ENCODE measurements around the gene CAMK2B. TPM values are rescaled to one million over a fixed set of nuclear protein-coding genes. Genes with fewer than 3 reads are reported as not detected.
A peak's percentile ranks its signal among the peaks of the same experiment; 100 is the strongest.

Gene CAMK2B
- total RNA-seq, 1 donor from 2014 or later = 0.23 TPM

DNA sequence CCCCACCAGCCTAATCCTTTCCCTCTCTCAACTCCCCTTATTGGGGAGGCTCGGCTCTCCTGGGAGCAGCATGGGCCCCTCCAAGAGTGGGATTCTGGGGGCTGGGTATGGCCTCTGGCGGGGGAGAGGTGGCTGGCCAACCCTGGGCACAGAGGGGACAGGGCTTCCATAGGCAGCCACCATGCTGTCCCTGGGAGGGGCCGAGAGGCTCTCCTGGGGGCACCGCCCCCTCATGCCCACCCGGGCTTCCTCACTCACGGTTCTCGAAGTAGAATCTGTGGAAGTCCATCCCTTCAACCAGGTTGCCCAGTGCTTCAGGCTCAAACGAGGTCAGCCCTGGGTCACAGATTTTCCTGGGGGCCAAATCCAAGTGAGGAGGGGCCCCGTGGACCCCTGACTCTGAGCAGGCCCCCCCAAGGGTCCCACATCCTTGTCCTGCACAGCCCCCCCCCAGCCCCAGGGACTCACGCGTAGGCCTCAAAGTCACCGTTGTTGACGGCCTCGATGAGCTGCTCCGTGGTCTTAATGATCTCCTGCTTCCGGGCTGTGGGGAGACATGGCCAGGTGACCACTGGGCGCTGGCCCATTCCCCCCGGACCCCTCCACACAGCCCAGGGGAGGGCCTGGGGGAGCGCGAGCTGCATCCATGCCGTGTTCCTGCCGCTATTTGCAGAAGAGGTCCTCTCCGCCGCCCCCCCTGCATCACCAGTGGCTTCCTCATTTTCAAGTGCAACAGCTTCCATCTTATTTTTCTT is 104.9 kb downstream of the CAMK2B start:
- peaks cover 13% of the 10 kb centered on the region for H3K4me1 Mint-ChIP-seq (ENCODE audit: unreplicated experiment)

DNA sequence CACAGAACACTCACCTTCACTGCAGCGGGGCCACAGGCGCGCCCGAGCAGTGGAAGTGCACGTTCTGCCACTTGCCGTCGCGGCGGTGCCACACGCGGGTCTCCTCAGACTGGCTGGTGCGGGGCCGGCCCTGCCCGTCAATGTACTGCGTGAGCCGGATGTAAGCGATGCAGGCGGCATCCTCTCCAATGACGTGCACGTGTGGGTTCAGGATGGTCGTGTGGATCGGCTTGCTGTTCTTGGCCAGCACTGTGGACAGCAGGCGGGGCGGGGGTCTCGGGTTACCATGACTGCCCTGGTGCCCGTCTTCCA is 105.4 kb downstream of the CAMK2B start:
- H3K4me3 Mint-ChIP-seq (ENCODE audit: unreplicated experiment) = no peak overlapping the region
- H3K4me1 Mint-ChIP-seq (ENCODE audit: unreplicated experiment) = peaks cover 13% of the 10 kb centered on the region
- H3K9me3 Mint-ChIP-seq (ENCODE audit: unreplicated experiment) = no peaks in the 10 kb centered on the region
- no peak overlapping the region for H3K27ac Mint-ChIP-seq (ENCODE audit: unreplicated experiment)
- peaks cover 1% of the 10 kb centered on the region for H3K27me3 Mint-ChIP-seq (ENCODE audit: unreplicated experiment)
- H3K36me3 Mint-ChIP-seq (ENCODE audit: low read depth, unreplicated experiment) = no peaks in the 10 kb centered on the region
- TF ChIP-seq, protein P1, sequence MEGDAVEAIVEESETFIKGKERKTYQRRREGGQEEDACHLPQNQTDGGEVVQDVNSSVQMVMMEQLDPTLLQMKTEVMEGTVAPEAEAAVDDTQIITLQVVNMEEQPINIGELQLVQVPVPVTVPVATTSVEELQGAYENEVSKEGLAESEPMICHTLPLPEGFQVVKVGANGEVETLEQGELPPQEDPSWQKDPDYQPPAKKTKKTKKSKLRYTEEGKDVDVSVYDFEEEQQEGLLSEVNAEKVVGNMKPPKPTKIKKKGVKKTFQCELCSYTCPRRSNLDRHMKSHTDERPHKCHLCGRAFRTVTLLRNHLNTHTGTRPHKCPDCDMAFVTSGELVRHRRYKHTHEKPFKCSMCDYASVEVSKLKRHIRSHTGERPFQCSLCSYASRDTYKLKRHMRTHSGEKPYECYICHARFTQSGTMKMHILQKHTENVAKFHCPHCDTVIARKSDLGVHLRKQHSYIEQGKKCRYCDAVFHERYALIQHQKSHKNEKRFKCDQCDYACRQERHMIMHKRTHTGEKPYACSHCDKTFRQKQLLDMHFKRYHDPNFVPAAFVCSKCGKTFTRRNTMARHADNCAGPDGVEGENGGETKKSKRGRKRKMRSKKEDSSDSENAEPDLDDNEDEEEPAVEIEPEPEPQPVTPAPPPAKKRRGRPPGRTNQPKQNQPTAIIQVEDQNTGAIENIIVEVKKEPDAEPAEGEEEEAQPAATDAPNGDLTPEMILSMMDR (IDR thresholded peaks at IDR 0.05; ENCODE audit: unreplicated experiment) = no peak
- DNase-seq (ENCODE audit: low spot score) = peak; percentile 3

More for the DNA sequence above, 104.9 kb downstream of the CAMK2B start:
- Mint-ChIP-seq H3K9me3 (ENCODE audit: unreplicated experiment) (no peaks in the 10 kb centered on the region), H3K36me3 (ENCODE audit: low read depth, unreplicated experiment) (no peaks in the 10 kb centered on the region), H3K27ac (ENCODE audit: unreplicated experiment) (no peak overlapping the region), H3K27me3 (ENCODE audit: unreplicated experiment) (peaks cover 1% of the 10 kb centered on the region), H3K4me3 (ENCODE audit: unreplicated experiment) (no peak overlapping the region)
- TF ChIP-seq, protein P1 (IDR thresholded peaks at IDR 0.05; ENCODE audit: unreplicated experiment) = no peak
- DNase-seq (ENCODE audit: low spot score) = no peak

DNA sequence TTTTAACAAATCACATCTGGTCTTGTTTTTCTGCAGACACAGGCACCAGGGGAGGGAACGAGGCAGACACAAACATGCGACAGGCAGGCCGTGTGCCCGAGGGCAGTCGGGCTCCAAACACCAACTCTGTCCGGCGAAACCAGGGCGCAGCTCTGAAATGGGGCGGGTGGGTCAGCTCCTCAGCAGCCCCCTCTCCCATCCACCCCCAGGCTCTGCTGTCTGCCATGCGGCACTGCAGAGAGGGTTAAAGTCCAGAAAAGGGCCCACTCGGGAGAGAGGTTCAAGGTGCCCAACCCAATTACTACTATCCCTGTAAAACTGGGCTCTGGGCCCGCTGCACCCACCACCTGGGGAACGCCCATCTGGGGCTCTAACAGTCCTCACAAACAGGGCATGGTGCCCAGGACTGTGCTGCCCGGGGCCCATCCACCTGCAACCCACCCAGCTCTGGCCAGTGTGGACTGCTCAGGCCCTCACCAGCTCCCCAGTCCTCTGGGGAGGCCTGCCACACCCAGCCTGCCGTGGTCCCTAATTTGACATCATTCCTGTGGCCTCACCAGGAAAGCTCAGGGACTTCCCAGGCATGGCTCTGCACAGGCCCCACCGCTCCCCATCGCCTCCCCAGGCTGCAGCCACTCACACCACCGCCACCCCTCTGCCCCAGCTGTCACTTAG is 105.9 kb downstream of the CAMK2B start:
- H3K4me3 Mint-ChIP-seq (ENCODE audit: unreplicated experiment) = no peak overlapping the region
- H3K27ac Mint-ChIP-seq (ENCODE audit: unreplicated experiment) = no peak overlapping the region
- peaks cover 1% of the 10 kb centered on the region for H3K27me3 Mint-ChIP-seq (ENCODE audit: unreplicated experiment)
- no peaks in the 10 kb centered on the region for H3K9me3 Mint-ChIP-seq (ENCODE audit: unreplicated experiment)
- H3K4me1 Mint-ChIP-seq (ENCODE audit: unreplicated experiment) = peaks cover 13% of the 10 kb centered on the region
- TF ChIP-seq, protein P1 (IDR thresholded peaks at IDR 0.05; ENCODE audit: unreplicated experiment) = no peak
- no peaks in the 10 kb centered on the region for H3K36me3 Mint-ChIP-seq (ENCODE audit: low read depth, unreplicated experiment)
- no peak for DNase-seq (ENCODE audit: low spot score)

DNA sequence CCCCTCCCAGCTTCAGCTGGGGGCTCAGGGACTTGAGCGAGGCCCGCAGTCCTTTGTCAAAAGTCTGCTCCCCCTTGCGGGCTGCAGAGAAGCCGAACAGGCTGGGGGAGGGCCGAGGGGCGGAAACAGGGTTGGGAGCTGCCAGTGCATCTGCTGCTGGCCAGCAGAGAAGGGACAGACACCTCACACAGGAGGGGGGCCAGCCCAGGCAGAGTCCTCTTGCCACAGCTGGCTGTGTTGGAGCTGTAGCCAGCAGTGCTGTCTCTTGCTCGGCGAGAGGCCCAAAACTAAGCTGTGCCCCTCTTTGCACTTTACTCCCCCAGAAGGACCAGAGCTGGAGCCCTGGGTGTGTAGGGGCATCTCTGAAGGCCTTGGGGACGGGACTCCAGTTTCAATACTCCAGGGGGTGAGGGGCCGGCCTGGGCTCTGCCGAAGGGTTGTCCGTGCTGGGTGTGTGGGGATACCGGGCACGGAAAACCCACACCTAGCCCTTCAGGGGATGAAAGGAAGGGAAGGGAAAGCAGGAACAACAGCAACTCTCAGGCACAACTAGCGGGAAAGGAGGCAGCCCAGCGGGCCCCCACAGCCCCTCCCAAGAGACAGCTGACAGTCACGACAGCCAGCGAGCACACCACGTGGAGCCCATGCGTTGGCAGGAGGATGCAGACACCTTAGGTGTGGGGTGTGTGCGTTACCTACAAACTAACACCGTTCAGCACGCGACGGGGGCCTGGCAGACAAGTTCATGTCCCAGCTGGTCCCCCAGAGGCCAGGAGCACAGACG is 106.8 kb downstream of the CAMK2B start:
- peak; percentile 64 for DNase-seq (ENCODE audit: low spot score)

More for the DNA sequence above, 106.8 kb downstream of the CAMK2B start:
- Mint-ChIP-seq H3K4me1 (ENCODE audit: unreplicated experiment) (peaks cover 15% of the 10 kb centered on the region), H3K36me3 (ENCODE audit: low read depth, unreplicated experiment) (peaks cover 6% of the 10 kb centered on the region), H3K4me3 (ENCODE audit: unreplicated experiment) (no peak overlapping the region), H3K27me3 (ENCODE audit: unreplicated experiment) (peaks cover 1% of the 10 kb centered on the region), H3K9me3 (ENCODE audit: unreplicated experiment) (no peaks in the 10 kb centered on the region), H3K27ac (ENCODE audit: unreplicated experiment) (no peak overlapping the region)
- TF ChIP-seq, protein P1 (IDR thresholded peaks at IDR 0.05; ENCODE audit: unreplicated experiment) = no peak
